ENCODE measurements around the gene TMEM35B.

DNA sequence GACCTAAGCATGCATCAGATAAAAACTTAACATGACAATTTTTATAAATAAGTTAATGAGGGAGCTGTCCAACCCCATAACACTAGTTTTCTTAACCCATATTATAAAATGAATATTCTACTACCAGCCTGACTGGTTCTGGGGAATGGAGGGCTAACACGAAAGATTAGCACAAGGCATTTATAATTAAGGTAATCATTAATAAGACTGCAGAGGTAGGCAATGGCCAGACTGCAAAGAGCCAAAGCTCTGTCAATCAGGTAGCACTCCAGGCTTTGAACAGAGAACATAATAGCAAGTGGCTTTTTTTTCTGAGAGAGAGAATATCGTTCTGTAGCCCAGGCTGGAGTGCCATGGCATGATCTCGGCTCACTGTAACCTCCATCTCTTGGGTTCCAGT, 20.6 kb upstream of the TMEM35B start:
- TF ChIP-seq, protein P1, sequence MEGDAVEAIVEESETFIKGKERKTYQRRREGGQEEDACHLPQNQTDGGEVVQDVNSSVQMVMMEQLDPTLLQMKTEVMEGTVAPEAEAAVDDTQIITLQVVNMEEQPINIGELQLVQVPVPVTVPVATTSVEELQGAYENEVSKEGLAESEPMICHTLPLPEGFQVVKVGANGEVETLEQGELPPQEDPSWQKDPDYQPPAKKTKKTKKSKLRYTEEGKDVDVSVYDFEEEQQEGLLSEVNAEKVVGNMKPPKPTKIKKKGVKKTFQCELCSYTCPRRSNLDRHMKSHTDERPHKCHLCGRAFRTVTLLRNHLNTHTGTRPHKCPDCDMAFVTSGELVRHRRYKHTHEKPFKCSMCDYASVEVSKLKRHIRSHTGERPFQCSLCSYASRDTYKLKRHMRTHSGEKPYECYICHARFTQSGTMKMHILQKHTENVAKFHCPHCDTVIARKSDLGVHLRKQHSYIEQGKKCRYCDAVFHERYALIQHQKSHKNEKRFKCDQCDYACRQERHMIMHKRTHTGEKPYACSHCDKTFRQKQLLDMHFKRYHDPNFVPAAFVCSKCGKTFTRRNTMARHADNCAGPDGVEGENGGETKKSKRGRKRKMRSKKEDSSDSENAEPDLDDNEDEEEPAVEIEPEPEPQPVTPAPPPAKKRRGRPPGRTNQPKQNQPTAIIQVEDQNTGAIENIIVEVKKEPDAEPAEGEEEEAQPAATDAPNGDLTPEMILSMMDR (IDR thresholded peaks at IDR 0.05; ENCODE audit: insufficient read depth, low read length), result no peak
- TF ChIP-seq POLR2AphosphoS5 (IDR thresholded peaks at IDR 0.05; ENCODE audit: low read depth), result no peak

All from HL-60 (cell line).